IPS DF 4.7 (cell line): Measurements from ENCODE around the gene STK32C.

Experiments used
- DNase-seq: peaks from one replicate; pipeline ENCODE4 v3.0.0-alpha.2; 2013; ENCODE audit warnings: low spot score; ENCODE audit errors: extremely low read depth

The STK32C gene

GRCh38 chr10:132212816-132213215, 94.9 kb downstream of the STK32C start:
- no peak for DNase-seq

- no peak for DNase-seq
Observed at GRCh38 chr10:132211246-132211645, 96.5 kb downstream of the STK32C start.

DNA sequence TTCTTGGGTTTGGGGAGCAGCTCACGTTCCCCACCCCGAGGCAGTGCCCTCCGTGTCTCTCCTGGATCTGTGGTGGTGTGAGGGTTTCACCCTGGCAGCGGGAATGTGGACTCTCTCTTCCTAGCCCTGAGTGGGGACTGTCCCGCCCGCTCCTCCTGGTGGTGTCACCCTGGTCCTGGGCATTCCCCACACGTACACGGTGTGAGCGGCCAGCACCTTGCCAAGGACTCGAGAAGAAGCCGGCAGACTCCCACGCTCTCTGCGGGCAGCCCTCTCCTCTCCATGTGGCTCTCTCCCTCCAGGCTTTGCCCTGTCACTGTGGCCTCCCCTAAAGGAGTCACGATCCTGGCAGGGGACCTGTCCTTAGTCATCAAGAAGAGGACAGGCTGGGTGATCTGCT, 97.0 kb downstream of the STK32C start:
- DNase-seq, result no peak

- DNase-seq, result no peak
Observed at GRCh38 chr10:132209978-132210530, 97.7 kb downstream of the STK32C start.

GRCh38 chr10:132209130-132209529, 98.6 kb downstream of the STK32C start:
- no peak for DNase-seq

GRCh38 chr10:132208462-132209050, 99.2 kb downstream of the STK32C start:
- no peak for DNase-seq

GRCh38 chr10:132207536-132208461, 100.0 kb downstream of the STK32C start:
- no peak for DNase-seq

- DNase-seq, result no peak
Observed at GRCh38 chr10:132206806-132207535, 100.8 kb downstream of the STK32C start.

DNA sequence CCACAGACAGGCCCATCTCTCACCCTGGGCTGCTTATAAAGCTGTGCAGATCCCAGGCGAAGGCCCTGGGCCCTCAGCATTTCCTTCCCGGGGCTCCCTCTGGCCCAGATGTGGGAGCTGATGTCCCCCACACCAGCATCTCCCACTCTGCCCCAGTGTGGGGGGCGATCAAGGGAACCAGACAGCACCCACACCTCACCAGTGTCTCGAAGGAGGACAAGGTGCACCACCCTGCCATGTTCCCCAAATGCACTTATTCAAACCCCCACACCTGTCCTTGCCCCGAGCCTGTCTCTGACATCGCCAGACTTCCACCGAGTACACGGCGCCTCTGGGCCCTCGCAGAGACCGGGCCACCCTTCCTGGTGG, 101.4 kb downstream of the STK32C start:
- no peak for DNase-seq

GRCh38 chr10:132205650-132206376, 101.9 kb downstream of the STK32C start:
- no peak for DNase-seq

DNA sequence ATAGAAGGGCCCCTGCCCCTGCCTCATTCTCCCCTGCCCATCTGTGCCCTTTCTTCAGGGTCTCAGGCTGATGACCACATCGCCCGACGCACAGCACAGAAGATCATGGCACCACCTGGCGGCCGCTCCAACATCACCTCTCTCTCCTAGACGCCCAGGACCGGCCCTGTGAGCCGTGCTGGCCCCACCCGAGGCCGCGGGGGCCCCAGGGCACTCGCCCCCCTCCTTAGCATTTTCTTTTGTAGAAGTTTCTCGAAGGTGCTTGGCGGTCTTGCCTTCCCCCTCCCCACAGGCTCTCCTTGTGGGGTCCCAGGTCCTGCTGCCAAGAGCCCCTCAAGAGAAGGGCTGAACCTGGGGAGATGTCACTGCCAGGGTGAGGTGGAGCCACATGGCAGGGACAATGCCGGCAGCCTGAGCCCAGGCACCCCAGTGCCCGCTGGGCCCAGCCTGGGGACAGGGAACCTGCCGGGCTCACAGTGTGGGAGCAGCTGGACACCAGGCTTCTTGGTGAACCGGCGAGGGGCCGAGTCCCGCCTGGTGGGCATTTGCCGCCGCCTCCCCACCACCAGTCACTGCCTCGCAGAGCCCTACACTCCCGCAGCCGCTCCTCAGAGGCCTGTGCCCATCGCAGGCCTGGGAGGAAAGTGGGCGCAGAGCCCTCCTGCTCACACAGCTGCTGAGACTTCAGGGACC, 102.8 kb downstream of the STK32C start:
- no peak for DNase-seq

DNA sequence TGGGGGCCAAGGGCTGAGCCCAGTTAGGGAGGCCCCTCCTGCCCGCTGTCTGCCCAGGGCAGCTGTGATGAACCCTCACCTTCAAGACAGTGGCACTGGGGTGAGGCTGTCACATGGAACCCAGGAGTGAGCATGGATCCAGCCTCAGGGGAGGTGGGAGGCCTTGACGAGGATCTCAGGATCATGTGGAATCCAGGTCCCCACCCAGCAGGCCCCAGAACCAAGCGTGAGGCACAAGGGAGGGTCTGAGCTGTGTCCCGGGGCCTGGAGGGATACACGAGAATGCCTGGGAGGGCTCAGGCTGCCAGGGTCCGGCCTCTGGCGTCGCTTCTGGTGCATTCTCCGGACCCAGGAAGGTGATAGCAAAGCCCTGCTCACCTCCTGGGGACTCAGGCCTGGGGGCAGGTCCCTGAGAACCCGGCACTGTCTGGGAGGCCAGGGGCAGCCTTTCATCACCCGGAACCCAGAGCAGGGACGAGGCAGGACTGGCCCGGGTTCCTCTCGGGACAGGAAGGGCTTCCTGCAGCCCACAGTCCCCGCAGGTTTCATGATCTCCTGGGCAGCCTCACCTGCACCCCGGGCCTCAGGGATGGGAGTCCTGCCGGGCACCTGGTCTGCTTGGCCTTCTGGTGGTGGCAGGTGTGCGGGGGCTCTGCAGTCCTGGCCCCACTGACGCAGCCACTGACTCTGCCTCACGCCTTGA, 103.5 kb downstream of the STK32C start:
- no peak for DNase-seq

DNA sequence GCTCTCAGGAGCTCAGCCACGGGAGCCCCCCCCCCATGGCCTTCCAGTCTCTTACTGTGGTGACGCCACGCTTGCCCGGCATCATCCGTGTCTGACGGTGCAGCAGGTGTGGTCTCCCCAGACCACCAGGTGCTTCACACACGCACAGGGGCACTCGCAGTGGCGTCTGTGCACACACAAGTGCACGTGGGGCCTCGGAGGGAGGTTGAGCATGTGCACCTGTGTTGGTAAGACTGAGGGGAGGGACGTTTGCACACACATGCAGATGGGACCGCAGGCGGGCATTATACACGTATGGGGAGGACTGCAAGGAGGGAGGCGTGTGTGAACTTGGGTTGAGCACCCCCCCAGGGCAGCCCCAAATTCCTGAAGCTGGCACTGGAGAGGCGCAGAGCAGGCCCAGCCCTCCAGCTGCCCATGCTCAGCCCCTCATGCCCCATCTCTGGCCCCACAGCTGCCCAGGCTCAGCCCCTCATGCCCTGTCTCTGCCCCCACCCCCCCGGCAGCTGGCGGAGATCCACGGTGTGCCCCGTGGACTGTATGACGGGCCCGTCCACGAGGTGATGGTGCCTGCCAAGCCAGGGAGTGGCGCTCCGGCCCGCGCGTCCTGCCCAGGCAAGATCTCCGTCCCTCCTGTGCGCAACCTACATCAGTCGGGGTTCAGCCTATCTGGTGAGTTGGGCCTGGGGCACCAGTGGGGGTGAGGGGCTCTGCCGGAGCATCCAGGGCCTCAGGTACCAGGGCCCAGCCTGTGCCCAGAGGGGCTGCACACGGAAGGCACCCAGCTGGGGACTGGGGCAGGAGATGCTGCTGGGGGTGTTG, 104.3 kb downstream of the STK32C start:
- no peak for DNase-seq

- no peak for DNase-seq
Observed at GRCh38 chr10:132202070-132202970, 105.4 kb downstream of the STK32C start.

DNA sequence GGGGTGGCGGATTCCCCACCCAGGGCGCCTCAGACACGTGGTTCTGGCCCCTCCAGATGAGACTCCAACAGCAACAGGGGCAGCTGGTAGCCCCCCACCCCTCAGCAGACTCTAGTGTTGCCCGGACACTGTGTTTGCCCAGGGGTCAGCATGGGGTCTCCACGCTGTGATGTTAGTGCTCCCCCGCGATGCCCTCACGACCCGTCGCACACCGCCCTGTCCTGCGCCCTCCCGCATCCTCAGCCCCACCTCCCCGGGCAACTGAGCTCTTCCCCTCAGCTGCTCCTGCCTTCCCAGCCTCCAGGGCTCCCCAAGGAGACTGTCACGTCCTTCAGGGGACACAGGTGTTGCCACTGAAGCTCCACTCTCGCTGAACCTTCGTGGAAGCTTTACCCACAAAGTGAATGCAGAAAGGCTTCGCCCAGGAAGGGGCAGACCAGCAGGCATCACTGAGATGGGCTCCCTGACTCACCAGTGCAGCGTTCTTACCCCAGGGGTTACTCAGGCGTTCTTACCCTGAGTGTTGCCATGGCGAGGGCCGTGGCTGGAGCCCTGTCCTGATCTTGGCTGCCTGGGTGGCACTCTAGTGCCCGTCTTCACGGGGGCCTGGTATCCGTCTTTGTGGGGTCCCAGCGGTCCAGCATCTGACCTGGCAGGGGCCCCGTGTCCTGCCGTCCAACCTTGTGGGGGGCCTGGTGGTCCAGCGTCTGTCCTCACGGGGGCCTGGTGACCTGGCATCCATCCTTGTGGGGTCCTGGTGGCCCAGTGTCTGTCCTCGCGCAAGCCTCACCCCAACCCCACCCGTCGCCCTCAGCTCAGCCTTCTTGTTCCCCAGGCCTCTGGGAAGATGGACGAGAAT, 106.4 kb downstream of the STK32C start:
- no peak for DNase-seq

- DNase-seq, result no peak
Observed at GRCh38 chr10:132200344-132201110, 107.2 kb downstream of the STK32C start.
